Measurements from ENCODE around the gene FNDC3A.

Gene FNDC3A

GRCh38 chr13:49183672-49184325 is 208.1 kb downstream of the FNDC3A start:
- ChIA-PET POLR2A (no interaction called here), CTCF (no interaction called here)

GRCh38 chr13:49184621-49185020 is 208.9 kb downstream of the FNDC3A start:
- TF ChIP-seq CTCF (IDR thresholded peaks at IDR 0.05; ENCODE audit: control extremely low read depth, extremely low read depth, low read depth, missing control alignments): no peak
- CTCF ChIA-PET: interaction anchor here (1.3 kb wide), 1 partner anchor 11 kb away, joined by 3 read pairs; no protein-coding TSS in a partner anchor
- no peak for DNase-seq (ENCODE audit: extremely low spot score)
- POLR2A ChIA-PET: no interaction called here

More at GRCh38 chr13:49183672-49184325, 208.1 kb downstream of the FNDC3A start:
- no peak for TF ChIP-seq CTCF (IDR thresholded peaks at IDR 0.05; ENCODE audit: control extremely low read depth, extremely low read depth, low read depth, missing control alignments)
- DNase-seq (ENCODE audit: extremely low spot score): no peak

- POLR2A ChIA-PET: no interaction called here
- CTCF ChIA-PET: interaction anchor here (1.3 kb wide), 1 partner anchor 12 kb away, joined by 3 read pairs; no protein-coding TSS in a partner anchor
Measured at GRCh38 chr13:49185264-49185663, 209.6 kb downstream of the FNDC3A start.

GRCh38 chr13:49190901-49191300 is 215.2 kb downstream of the FNDC3A start:
- ChIA-PET CTCF (interaction anchor here (1.0 to 1.5 kb wide), 2 partner anchors 8 to 22 kb away, joined by 3 to 4 read pairs; no protein-coding TSS in a partner anchor), POLR2A (no interaction called here)
- TF ChIP-seq CTCF (IDR thresholded peaks at IDR 0.05; ENCODE audit: control extremely low read depth, extremely low read depth, low read depth, missing control alignments): no peak
- DNase-seq (ENCODE audit: extremely low spot score): no peak

More at GRCh38 chr13:49185264-49185663, 209.6 kb downstream of the FNDC3A start:
- no peak for TF ChIP-seq CTCF (IDR thresholded peaks at IDR 0.05; ENCODE audit: control extremely low read depth, extremely low read depth, low read depth, missing control alignments)
- DNase-seq (ENCODE audit: extremely low spot score): no peak

- no peak for DNase-seq (ENCODE audit: extremely low spot score)
- POLR2A ChIA-PET: no interaction called here
- CTCF ChIA-PET: no interaction called here
- no peak for TF ChIP-seq CTCF (IDR thresholded peaks at IDR 0.05; ENCODE audit: control extremely low read depth, extremely low read depth, low read depth, missing control alignments)
Measured at GRCh38 chr13:49206641-49207040, 230.9 kb downstream of the FNDC3A start.

- ChIA-PET POLR2A (no interaction called here), CTCF (no interaction called here)
- no peak for DNase-seq (ENCODE audit: extremely low spot score)
- no peak for TF ChIP-seq CTCF (IDR thresholded peaks at IDR 0.05; ENCODE audit: control extremely low read depth, extremely low read depth, low read depth, missing control alignments)
Measured at GRCh38 chr13:49208619-49209018, 232.9 kb downstream of the FNDC3A start.

Measured in GM10248 (cell line).